ENCODE measurements around the gene KDM2B.
"Not testable (repeated sequence)": the region's sequence is repeated elsewhere in the genome, so short reads cannot be mapped to it uniquely, and the experiment has no call there.

KDM2B gene

DNA sequence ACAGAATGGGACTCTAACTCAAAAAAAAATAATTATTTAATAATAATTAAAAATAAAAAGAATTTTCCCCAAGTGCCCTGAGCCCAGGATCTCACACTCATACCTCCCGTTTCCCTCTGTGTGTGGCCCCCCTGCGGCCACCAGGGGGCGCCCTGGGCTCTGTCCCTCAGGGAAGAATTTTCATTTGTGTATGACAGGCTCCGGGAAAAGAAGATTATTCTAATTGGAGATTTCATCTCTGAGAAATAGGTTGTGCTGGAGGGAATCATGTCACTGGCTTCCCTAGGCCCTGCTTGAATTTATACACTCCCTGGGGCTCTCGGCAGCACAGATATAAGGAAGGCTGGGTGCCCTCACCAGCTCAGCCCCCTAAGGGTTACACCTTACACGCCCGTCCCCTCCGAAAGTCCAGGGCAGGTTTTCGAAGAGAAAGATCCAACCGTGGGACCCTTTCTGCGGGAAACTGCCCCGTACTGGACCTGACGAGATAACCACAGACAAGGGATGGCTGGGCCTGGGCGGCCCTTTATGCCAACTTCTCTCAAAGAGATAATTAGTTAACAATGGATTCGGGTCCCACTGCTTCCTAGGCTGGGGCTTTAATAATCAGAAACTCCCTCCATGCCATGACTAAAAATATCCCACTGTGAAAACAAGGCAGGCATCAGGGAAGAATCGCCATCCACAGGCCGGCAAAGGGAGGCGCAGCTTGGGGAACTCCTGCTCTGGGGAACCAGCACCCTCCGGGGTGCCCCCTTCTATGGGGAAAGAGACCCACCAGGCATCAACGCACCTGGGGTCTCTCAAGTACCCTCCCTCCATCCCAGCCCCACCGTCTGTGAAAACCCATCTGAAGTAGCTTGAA, 80.7 kb downstream of the KDM2B start:
- peak; percentile 54 for DNase-seq (ENCODE audit: low spot score)

DNA sequence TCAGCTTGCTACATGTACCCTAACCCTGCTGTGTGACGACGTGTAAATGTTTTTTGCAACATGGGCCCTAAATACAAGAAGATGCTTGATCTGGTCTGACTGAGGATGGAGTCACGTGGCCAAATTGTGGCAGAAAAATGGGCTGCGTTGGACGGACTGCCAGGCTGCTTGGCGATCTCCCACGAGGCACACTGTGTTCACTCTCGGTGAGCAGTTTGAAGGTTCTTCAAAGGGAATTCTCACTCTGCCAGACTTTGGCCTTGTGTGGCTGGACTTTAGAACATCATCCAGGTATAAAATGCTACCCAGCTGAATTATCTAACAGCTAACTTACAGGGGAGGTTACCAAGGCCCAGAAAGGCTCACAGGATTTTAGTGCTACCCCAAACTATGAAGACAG, 85.1 kb downstream of the KDM2B start:
- no peak for DNase-seq (ENCODE audit: low spot score)

DNA sequence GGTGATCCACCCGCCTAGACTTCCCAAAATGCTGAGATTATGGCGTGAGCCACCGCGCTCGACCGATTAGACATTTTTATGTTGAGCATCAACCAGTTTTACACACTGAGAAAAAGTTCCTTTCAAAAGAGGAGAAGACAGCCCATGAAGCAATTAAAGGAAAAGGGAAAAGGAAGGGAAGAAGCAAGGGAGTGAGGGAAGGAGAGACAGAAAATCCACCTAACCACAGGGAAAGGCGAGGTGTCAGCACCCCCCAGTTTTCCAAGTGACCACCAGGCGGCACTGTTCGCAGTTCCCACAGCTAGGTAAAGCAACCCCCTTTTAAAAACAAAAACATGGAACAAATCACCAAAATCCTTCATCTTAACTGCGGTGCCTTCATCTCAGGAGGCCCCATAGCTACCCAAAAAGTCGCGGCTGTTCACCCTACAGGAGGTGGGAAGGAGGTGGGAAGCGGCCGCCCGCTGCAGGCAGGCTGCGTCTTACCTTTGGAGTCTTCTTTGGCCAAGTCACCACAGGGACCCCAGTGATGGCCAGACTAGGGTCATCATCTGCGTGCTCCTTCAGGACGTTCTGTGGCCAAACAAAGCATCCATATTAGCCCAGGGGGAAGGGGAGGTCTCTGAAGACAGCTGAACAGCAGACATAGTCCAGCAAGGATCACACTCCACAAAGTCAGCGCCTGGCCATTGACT, 86.6 kb downstream of the KDM2B start:
- no peak for DNase-seq (ENCODE audit: low spot score)

DNA sequence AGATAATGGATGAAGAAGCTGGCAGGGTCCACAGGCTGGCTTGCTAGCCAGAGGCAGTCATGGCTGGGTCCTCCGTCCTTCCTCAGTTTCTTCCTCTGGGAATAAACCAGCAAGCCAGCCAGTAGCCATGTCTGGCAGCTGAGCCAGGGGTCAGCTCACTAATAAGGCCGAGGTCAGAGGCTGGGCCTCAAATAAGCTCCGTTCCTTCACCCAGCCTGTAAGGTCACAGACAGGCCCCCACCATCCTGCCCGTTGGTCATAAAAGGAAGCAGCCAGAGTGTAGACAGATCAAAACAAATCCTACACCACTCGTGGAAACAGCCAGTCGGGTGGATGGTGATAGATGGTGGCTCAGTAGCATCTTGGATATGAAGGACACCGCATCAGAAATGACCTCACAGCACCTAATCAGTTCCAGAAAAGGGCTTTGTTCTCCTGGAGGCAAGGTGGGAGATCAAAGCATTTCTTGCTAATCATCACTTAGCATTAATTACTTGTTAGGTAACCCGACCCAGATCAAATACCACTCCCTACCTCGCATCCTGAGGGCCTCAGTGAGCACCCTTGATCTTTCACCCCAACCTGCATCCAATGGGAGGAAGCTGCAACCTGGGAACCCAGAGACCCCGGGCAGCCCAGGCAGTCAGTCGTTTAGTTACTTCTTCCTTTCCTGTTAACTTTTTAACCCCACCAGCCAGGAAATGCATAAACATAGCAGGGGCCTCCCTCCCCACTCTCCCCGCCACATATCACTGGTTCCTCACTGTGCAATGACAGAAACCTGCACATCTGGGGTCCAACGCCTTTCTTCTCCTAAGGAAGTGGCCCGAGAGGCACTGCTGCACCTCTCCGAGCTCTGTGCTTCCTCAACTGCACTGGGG, 90.2 kb downstream of the KDM2B start:
- DNase-seq (ENCODE audit: low spot score) = no peak

DNA sequence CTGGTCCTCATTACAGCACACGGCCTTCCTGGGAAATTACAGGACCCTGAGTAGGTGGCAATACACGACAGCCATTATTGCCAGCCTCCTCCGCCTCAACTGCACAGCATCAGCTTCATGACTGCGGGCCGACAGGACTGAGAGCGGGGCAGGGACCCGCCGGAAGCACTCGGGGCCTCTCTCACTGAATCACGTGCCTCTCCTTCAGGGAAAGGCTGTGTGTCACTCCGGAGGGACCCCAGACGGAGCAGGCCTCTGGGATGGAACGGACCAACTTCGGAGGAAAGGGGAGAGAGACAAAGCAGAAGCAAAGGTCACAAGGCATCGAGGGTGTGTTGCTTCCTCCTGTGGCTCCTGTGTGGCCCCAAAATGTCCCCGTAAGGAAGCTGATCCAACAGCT, 90.9 kb downstream of the KDM2B start:
- DNase-seq (ENCODE audit: low spot score) = no peak

DNA sequence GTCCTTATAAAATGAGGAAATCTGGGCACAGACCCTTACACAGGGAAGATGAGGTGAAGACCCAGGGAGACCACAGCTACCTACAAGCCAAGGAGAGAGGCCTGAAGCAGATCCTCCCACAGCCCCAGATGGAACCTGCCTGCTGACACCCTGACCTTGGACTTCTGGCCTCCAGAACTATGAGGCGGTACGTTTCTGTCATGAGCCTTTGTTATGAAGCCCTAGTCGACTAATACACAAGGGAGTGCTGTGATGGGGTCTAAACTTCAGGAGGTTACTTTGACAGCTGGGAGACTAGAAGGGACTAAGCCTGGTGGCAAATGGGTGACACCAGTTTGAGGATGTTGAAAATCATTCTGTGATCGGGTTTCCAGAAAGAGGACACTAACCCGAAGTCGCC, 95.9 kb downstream of the KDM2B start:
- DNase-seq (ENCODE audit: low spot score) = no peak

DNA sequence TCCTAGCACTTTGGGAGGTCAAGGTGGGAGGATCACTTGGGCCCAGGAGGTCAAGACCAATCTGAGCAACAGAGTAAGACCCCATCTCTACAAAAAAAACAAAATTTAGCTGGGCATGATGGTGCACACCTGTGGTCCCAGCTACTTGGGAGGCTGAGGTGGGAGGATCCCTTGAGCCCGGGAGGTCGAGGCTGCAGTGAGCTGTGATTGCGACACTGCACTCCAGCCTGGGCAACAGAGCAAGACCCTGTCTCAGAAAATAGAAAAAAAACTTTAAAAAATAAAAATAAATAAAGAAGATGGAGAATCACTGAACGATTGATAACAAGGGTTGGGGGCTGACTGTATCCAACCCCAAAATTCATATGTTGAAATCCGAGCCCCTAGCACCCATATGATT, 96.3 kb downstream of the KDM2B start:
- DNase-seq (ENCODE audit: low spot score) = not testable (repeated sequence)

DNA sequence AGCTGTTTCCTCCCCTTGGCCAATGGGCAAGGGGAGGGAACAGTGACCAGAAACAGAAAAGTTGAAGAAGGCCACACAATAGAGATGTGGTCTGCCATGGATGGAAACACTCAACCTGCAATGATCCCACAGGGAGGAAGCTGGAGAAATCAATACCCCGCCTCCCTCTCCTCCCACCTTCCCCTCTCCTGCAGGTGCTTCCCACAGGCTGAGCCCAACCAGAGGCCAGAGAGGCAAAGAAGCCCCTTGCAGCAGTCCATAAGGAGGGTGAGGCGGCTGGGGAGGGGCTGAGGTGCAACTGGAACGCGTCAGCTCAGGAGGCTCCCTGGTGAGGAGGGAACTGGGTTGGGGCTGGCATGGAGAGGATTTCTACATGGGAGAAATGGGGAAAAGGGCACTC, 96.9 kb downstream of the KDM2B start:
- no peak for DNase-seq (ENCODE audit: low spot score)

DNA sequence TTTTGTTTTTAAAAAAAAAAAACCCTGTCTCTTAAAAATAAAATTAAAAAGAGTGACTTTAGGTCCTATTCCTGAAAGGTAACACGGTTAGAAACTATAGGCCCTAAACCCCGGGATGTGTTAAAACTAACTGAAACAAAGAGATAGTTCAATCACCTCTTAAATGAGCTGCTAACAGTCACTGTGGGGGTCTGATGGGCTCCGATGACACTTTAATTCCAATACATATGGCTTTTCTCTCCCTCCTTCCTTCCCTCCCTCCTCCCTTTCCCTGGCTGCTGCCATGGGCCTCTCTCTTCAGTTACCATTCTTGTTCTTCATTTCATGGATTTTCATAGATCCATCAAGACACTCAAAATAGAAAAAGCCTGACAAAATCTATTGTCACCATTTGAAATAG, 104.3 kb downstream of the KDM2B start:
- DNase-seq (ENCODE audit: low spot score) = no peak

DNA sequence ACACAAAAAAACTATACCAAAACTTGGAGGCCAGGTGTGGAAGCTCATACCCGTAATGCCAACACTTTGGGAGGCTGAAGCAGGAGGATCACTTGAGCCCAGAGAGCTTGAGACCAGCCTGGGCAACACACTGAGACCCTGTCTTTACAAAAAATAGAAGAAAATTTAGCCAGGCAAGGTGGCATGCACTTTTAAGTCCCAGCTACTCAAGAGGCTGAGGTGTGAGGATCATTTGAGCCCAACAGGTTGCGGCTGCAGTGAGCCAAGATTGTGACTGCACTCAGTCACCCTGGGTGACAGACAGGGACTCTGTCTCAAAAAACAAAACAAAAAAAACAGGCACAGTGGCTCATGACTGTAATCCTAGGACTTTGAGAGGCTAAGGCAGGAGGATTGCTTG, 105.5 kb downstream of the KDM2B start:
- DNase-seq (ENCODE audit: low spot score) = no peak

DNA sequence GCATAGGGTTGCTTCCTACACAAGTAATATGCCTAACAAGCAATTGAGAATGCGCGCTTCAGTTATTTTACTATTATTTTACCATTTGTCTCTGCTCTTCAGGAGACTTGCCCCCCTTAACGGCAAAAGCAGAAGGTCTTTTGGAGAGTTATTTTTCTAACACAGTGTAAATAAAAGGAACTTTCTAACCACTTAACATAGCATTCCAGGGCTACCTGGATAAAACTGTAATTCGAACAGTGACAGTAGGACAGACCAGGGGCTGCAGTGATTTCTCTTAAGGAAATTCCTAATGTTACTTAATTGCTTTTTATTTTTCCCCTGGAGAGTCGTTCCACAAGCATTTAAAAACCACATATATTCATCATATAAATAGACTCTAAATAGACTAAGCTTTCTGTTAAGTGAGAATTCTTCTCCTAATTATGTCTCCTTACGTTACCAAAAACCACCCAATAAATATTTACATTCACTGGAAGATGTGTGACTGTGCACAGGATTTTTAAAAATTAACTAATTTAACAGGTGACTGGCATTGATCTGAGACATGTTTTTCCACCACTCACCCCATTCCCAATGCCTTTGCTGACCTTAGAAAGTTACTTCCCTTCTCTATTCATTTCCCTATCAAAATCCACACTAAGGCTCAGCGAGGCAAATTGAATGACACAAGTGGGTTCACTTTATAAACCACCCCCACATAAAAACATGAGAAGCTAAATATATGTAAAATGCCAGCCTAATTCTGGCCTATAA, 108.5 kb downstream of the KDM2B start:
- no peak for DNase-seq (ENCODE audit: low spot score)

DNA sequence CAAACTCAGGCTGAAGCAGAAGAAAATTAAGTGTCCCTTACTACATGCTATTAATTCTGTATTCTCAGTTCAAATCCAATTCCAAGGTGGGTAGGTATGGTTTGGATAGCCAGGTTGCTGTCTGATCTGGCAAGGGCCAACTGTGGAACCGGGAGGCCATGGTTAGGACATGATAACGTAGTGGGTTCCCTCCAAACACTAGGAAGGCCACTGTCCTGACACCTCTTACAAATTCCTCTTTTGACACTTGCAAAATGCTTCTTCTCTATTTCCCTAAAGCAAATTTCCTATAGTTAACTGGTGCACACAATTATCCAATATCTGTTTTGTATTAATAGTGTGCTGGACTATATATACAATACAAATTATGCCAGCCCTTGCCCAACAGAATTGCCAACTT, 110.1 kb downstream of the KDM2B start:
- DNase-seq (ENCODE audit: low spot score) = no peak

DNA sequence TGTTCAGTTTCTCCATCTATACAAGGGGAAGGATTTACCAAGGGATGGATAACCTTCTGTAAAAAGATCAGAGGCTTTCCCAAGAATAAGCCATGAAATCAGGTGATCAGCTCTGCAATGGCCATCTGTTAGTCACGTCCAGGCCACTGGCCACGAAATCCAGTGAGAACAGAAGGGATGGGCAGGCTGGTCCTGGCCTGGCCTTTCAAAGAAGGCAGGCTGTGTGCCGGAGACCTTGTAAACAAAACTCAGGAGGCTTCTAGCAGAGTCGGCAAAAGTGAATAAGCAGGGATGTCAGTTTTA, 112.4 kb downstream of the KDM2B start:
- no peak for DNase-seq (ENCODE audit: low spot score)

DNA sequence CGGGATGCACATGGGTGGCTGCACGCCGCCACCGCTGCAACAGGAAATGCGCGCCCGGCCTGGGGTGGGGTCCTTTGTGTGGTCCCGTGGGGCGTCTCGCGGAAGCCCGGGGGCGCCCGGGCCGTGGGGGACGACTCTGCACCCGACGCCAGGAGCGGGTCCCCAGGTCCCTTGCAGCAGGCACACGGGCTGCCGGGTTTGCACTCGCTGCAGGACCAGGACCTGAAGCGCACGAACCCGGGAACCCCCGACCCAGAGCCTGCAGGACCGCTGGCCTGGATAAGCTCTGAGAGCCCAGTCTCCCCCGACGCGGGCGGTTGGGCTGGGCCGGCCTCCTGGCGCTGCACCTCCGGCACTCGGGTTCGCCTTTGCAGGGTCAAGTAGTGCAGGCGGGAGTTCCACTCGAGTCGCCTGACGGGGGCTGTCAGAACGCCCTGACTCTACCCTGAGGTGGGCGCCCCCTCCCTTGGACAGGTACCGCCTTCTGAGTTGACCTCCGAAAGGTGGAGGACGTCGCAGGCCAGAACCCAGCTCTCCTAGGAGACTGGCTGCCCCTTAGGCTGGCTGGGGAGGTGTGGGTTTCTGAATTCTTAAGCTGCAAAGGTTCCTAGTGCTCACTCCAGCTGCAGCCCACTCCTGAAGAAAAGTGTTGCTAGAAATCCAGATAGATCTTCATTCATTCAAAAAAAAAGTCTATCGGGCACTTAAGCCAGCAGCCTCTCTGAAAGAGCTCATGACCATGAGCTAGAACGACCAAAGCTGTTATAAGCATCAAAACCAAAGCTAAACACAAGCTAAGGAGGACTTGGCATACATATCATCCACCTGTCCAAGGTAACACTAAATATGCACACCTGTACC, 113.0 kb downstream of the KDM2B start:
- DNase-seq (ENCODE audit: low spot score) = no peak

DNA sequence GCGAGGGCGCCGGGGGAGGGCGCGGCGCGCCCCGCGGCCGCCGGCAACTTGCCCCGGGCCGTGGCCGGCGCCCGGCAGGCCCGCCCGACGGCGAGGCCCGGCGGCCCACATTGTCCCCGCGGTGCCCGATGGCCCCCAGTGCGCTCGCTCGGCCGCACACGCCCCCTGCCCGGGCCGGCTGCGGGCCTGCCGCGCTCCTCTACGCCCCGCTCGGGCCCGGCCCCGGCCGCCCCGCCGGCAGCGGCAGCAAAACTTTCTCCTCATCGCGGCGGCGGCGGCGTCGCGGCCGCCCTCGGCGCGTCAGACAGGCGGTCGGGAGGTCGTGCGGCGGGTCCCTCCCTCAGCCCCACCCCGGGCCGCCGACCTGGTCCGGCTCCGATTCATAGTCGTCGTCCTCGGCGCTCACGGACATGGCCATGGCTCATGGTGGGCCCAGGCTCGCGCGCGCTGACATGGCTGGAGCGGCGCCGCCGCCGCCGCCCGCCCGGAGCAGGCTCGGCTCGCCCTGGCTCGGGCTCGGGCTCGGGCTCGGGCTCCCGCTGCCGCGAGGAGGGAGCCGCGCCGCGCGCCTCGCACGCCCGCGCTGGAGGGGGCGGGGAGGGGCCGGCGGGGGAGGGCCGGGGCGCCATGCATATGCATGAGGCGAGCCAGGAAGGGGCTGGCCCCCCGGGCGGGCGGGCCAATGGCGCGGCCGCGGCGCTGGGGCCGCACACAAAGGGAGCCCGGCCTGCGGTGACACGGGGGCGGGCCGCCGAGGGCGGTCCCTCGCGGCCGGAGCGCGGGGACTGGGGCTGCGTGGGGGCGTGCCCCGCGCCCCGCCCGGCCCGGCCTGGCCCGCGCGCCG, 113.8 kb downstream of the KDM2B start:
- peak; percentile 73 for DNase-seq (ENCODE audit: low spot score)

DNA sequence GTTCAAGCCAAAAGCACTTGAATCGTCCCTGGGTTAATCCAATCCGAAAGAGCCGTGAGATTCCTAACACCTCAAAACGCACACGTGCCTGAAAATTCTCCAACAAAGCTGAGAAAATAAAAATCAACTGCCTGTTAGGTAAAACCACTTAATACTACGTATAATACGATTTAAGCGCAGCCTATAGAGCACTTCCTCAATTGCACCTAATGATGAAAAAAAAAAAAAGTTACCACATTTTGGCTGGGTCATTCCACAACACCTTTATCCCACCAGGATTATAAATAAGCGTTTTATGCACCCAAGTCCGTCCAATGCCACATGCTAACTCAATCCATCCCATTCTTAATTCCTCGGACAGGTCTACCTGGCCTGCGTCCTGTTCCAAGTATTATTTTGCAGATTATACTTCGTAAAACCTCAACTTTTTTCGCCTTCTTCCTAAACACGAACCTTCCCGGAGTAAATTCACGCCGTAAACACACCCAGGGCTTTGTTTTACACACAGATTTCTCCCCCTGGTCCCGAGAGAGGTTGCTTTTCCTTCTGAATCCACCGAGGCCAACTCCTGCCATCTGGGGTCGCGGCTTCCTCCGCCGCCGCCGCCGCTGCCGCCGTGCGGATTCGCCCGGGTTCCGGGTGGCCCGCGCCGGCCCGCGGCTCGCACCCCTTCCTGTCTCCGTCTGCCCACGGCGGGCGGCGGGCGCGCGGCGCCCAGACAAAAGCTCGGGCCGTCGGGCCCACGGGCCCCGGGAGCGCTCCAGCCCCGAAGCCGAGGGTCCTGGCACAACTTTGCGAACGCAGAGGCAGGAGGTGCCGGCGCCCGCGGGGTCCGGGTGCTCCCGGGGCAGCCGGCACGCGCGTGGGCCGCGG, 114.7 kb downstream of the KDM2B start:
- DNase-seq (ENCODE audit: low spot score) = no peak

DNA sequence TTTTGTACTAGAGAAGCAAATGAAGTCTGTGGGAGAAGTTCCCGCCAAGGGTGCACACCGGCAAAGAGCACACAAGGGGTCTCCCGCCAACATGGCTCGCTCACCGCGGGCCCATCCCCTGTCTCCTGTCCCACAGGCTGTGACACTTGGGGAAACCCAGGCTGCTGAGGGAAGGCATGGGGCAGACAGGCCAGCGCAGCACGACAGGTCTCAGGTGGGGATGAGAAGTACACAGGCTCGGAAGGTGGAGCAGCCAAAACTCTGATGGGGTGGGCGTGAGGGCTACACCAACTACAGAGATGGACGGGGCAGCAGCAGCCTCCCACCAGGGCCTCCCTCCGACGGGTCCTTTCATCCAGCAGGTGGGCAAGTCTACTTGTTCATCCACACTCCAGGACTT, 116.5 kb downstream of the KDM2B start:
- DNase-seq (ENCODE audit: low spot score) = no peak

DNA sequence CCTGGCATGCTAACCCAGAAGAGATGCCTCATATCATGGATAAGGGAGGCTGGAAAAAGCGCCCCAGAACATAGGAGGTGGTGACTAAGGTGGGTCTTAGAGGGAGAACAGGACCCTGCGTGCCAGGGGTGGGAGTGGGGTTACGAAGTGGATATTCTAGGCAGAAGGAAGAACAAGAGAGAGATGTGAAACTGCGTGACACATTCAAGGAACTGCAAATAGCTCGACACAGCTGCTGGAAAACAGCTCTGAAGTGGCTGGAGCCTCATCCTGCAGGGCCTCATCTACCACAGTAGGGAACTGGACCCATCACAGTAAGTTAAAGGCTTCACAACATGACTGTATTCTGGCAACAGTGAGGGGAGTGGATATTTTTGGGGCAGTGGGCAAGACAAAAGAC, 119.8 kb downstream of the KDM2B start:
- DNase-seq (ENCODE audit: low spot score) = no peak

DNA sequence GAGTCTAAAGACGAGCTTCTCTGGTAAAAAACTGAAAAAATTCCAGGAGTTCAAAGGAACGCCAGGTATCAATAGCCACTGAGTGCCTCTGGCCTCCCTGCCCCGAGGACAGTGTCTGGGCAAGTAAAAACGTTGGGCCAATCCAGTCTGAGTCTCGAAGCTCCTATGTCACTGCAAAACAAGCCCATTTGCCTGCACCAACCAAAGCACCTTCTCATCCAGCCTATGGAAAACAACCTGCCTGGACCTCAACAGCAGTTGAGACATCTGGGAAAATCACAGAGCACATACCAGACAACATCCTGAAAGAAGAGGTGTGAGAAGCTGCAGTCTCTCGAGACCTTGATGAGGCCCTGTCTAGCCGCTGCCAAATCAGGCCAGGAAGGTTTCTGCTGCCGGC, 124.3 kb downstream of the KDM2B start:
- no peak for DNase-seq (ENCODE audit: low spot score)

All from kidney capillary endothelial cell (primary cell).